Inferior parietal cortex (tissue), 1 donor: ENCODE measurements around the gene PRF1.
A peak's percentile ranks its signal among the peaks of the same experiment; 100 is the strongest.
"Not testable (repeated sequence)": the region's sequence is repeated elsewhere in the genome, so short reads cannot be mapped to it uniquely, and the experiment has no call there.

Experiments used
- DNase-seq: peaks from one replicate; pipeline ENCODE4 v3.0.0-alpha.2; 2016; ENCODE audit errors: extremely low spot score

The PRF1 gene

DNA sequence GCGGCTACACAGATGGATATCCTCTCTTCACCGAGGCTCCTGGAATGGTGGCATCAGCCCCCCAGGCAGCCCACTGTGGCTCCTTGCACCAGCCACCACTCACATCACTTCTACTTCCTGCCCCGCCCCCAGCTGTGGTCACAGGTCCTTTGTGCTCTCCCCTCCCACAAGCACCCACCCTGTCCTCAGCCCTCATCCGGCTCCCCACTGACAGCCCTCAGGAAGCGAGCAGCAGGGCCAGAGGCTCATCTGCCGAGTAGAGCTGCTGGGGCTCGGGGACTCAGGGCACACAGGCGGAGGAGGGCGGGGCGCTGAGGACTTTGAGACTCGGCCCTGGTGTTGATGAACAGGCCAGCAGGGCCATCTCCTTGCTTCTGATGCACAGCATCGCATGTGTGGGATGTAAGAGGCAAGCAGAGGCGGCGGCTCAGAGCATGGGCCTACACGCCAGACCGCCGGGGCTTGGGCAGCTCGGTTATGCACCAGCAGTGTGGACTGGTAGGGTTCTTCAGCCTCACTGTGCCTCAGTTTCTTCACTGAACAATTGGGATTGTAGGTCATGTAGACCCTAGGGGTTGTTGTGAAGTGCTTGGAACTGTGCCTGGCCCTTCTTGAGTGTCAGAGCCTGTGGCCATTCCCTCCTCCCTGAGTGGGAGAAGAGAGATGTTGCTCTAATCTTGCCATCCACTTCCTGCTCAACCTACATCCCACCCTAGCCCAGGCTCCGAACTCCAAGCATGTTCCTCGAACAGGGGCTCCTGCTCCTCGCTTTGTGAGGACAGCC lies at the start of gene PRF1:
PRF1 (minus strand) TSS at position 77 of the 784 bp plus-strand sequence. CDS start 1,839 bp downstream, outside the sequence.
- DNase-seq = no peak

DNA sequence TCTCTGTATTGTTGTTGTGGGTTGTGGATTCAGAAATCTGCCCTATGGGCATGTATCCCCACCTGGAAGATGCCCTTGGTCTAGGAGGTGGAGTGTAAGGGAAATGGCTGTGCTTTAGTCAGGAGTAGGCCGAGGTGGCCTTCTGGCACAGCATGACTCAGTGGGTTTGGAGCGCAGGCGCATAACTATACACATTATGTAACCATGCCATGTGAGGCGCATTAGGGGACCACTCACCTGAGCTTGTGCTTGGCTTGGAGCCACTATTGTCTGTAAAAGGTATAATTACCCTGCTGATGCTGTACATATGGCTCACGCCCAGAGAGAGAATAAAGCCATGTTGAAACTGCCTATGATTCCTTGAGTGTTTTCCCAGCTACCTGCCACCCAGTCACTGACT lies 49.1 kb upstream of the PRF1 start:
- no peak for DNase-seq

DNA sequence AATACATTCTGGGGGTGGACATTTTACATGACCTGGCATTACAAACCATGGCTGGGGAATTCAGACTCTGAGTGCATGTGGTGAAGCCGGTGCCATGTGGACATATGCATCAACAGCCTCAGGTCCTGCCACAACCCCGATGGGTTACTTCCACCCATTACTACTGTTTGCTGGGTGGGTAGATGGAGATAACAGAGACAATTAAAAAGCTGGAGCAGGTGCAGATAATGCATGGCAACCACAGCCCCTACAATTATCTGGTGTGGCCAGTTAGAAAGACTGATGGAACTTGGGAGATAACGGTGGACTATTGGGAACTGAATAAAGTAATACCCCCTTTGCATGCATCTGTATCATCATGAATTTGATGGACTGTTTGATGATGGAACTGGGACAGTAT lies 48.2 kb upstream of the PRF1 start:
- DNase-seq = no peak

DNA sequence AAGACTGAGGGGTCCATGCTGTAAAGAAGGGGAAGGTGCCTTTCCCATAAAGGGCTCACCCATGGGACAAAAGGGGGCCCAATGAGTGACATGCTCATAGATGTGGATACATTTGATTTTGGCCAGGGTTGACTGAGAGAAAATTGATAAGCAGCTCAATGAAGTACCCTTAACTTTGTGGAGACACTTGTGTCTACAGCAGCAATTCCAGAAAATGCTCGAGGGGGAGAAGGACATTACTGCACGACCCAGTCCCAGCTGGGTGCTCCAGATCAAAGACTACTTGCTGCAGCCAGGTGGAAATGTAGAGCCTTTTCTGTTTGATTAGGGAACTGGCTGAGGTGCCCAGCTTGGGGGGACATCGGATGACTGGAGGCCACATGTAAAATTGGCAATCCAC lies 47.6 kb upstream of the PRF1 start:
- no peak for DNase-seq

DNA sequence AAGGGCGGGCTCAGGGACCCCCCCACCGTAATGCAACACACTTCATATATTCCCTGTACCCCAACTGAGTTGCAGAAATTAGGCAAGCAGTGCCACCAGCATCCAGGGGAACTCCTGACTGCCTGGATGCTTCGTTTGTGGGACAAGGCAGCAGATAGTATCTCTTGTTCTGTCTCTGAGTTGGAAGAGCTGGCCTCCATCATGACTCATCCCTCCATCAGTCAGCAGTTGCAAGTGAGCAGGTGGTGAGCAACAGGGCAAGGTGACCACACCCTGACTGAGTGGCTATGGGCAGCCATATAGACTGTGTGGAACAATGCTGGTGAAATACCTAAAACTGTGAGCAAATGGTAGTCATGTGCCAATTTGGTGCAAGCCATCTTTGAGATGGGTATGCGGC lies 47.0 kb upstream of the PRF1 start:
- no peak for DNase-seq

DNA sequence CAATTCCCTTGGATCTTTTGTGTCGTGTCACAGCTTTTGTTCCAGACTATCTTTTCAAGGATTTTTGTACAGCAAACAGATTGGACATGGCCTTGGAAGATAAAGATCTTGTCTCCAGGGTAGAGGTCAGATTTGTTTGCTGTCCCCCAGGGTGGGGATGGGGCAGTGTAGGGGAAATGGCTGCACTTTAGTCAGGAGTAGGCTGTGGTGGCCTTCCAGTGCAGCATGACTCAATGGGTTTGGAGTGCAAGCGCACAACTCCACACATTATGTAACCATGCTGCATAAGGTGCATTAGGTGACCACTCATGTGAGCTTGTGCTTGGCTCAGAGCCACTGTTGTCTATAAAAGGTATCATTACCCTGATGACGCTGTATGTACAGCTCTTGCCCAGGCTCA lies 45.9 kb upstream of the PRF1 start:
- no peak for DNase-seq

DNA sequence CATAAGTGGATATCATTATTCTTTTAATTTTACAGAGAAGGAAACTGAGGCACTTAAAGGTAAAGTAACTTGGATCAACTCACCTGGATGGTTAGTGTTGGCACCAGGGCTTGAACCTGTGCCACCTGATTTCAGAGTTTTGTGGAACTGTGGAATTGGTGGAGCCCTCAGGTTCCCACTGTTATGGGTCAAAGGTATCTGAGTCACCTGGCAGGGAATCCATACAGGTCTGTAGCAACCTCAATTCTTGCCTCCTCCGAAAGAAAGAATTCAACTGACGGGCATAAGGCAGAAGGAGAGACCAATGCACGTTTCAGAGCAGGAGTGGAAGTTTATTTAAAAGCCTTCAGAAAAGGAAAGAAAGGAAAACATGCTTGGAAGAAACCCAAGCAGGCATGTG lies 44.5 kb upstream of the PRF1 start:
- DNase-seq = no peak

DNA sequence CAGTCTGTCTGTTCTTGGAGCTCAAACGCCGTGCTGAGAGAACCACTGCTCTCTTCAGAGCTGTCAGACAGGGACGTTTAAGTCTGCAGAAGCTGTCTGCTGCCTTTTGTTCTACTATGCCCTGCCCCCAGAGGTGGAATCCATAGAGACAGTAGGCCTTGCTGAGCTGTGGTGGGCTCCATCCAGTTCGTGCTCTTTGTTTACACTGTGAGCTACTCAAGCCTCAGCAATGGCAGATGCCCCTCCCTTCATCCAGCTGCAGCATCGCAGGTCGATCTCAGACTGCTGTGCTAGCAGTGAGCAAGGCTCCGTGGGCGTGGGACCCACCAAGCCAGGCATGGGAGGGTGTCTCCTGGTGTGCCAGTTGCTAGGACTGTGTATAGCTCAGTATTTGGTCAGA lies 42.4 kb upstream of the PRF1 start:
- not testable (repeated sequence) for DNase-seq

DNA sequence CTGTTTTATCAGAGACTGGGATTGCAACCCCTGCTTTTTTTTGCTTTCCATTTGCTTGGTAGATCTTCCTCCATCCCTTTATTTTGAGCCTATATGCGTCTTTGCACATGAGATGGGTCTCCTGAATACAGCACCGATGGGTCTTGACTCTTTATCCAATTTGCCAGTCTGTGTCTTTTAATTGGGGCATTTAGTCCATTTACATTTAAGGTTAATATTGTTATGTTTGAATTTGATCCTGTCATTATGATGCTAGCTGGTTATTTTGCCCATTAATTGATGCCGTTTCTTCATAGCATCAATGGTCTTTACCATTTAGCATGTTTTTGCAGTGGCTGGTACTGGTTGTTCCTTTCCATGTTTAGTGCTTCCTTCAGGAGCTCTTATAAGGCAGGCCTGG lies 40.7 kb upstream of the PRF1 start:
- not testable (repeated sequence) for DNase-seq

DNA sequence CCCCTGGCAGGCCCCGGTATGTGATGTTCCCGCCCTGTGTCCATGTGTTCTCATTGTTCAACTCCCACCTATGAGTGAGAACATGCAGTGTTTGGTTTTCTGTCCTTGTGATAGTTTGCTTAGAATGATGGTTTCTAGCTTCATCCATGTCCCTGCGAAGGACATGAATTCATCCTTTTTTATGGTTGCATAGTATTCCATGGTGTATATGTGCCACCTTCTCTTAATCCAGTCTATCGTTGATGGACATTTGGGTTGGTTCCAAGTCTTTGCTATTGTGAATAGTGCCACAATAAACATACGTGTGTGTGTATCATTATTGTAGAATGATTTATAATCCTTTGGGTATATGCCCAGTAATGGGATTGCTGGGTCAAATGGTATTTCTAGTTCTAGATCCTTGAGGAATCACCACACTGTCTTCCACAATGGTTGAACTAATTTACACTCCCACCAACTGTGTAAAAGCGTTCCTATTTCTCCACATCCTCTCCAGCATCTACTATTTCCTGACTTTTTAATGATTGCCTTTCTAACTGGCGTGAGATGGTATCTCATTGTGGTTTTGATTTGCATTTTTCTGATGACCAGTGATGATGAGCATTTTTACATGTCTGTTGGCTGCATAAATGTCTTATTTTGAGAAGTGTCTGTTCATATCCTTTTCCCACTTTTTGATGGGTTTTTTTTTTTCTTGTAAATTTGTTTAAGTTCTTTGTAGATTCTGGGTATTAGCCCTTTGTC lies 37.3 kb upstream of the PRF1 start:
- DNase-seq = not testable (repeated sequence)

DNA sequence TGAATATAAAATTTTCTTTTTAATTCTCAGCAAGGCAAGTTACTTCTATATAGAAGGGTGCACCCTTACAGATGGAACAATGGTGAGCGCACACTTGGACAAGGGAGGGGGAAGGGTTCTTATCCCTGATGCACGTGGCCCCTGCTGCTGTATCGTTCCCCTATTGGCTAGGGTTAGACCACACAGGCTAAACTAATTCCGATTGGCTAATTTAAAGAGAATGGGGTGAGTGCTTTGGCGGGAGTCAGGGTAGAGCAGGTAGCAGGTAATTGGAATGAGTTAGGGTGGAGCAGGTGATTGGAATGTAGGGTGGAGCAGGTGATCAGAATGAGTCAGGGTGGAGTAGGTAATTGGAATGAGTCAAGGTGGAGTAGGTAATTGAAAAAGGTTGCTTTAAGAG lies 32.0 kb upstream of the PRF1 start:
- not testable (repeated sequence) for DNase-seq

DNA sequence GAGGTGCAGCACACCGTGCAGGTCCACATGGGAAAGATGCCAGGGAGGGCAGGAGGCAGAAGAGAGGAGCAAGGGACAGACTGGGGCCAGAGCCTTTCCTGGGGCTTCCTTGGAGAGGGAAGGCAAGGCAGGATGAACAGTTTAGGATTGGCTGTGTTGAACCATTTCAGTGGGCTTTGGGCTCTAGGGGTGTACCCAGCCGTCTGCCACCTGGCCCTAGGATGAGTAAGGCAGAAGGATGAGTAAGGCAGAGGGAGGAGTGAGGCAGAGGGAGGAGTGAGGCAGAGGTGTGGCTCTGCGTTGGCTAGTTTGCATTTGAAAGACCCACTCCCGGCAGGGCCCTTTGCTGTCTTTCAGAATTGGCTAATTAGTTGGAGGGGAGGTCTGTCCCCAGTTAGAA lies 31.5 kb upstream of the PRF1 start:
- no peak for DNase-seq

DNA sequence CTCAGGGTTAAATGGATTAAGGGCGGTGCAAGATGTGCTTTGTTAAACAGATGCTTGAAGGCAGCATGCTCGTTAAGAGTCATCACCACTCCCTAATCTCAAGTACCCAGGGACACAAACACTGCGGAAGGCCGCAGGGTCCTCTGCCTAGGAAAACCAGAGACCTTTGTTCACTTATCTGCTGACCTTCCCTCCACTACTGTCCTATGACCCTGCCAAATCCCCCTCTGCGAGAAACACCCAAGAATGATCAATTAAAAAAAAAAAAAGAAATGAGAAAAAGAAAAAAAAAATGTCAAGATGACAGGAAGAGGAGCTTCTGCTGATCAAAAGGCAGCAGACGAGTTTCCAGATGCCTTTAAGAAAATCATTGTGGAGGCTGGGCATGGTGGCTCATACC lies 29.2 kb upstream of the PRF1 start:
- DNase-seq = not testable (repeated sequence)

DNA sequence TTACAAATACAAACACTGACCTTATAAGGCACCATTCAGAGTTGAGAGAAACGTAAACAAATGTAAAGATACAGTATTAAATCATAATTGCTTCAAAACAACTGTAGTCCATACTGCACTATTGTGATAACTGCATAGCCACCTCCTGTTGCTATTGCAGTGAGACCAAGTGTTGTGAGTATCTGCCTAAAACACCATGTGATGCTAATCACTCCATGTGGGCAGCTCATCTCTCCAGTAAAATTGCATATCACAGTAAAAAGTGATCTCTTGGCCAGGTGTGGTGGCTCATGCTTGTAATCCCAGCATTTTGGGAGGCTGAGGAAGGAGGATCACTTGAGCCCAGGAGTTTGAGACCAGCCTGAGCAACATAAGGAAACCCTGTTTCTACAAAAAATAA lies 26.8 kb upstream of the PRF1 start:
- no peak for DNase-seq

DNA sequence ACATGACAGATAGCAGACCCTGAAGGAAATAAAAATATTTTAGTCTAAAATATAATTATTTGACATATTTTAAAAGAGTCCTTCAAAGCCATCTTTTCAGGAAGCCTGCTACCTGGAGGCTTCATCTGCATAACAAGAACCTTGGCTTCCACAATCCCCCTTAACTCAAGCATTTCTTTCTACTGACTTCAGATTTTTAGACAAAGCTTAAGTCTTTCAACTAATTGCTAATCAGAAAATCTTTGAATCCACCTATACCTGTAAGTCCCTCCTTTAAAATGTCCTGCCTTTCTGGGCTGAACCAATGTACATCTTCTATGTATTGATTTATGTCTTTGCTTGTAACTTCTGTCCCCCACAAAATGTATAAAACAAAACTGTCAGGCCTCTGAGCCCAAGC lies 23.5 kb upstream of the PRF1 start:
- DNase-seq = no peak

DNA sequence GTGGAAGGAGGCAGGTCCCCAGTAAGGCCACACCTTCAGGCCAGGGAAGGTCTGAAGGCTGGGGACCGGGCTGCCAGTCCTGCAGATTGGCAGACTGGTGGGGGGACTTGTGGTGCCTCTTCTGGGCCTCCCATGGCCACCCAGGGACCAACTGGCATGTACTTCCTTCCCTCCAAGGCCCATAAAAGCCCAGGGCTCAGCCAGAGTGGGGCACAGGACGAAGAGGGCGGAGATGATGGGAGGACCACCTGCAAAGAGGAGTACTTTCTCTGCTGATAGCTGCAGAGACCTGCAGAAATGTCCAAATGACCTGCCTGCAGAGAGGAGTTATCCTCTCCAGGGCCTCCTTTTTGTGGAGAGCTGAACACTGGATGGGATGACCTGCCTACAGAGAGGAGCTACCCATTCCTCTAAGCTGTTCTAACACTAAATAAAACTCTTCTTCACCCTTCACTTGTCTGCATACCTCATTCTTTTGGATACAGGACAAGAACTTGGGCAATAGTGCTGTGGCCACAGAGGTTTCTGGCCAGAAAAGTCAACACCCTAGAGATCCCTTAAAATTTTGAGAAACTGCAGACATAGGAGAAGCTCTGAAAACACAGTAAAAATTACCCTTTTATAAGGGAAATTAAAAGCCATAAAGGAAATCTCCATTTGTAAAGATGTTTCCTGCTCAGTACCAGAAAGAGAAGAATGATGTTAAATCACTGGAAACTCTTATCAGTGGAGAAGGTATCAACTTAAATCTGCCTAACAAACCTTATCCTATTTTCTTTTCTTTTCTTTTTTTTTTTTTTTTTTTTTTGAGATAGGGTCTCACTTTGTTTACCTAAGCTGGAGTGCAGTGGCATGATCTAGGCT lies 20.7 kb upstream of the PRF1 start:
- DNase-seq = no peak

DNA sequence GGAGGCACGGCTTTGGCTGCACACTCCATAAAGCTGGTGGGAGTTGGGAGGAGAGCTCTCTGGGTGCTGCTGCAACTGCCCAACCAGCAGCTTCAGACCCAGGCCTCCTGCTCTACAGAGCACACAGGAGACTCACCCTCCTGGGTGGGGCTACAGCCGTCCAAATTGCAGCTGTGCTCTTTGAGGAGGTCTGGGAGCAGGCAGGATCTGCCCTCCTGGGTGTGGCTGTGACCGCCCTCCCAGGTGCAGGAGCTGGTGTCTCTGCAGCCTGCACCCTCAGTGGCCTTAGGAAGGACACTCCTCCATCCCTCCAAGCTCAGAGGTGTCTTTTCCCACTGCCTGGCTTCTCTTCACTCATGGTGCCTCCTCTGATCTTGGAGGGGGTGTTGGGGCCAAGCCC lies 20.0 kb upstream of the PRF1 start:
- DNase-seq = no peak

DNA sequence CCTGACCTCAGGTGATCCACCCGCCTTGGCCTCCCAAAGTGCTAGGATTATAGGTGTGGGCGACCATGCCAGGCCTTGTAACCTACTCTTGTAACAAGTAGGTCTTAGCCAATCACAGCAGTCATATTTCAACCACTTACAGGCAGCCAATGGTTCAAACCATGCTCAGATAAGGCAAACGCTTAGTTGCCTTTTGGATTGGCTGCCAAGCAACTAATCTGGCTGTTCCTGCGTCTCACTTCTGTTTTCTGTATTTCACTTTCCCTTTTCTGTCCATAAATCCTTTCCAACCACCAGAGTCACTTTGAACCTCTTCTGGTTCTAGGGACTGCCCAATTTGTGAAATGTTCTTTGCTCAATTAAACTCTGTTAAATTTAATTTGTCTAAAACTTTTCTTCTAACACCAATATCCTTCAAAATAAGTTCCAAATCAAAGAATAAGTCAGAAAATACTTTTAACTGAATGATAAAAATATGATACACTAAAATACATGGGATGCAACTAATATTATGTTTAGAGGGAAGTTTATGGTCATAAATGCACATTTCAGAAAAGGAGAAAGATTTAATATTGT lies 19.1 kb upstream of the PRF1 start:
- no peak for DNase-seq

DNA sequence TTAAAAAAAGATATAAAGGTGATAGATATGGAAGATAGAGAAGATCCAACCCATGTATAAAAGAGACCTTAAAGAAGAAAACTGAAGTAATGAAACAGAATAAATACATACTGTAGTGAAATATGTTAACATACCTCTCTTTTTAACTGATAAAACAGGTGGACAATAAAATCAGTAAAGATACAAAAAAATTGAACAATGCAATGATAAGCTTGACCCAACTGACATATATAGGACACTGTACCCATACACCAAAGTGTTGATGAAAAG lies 17.4 kb upstream of the PRF1 start:
- no peak for DNase-seq

DNA sequence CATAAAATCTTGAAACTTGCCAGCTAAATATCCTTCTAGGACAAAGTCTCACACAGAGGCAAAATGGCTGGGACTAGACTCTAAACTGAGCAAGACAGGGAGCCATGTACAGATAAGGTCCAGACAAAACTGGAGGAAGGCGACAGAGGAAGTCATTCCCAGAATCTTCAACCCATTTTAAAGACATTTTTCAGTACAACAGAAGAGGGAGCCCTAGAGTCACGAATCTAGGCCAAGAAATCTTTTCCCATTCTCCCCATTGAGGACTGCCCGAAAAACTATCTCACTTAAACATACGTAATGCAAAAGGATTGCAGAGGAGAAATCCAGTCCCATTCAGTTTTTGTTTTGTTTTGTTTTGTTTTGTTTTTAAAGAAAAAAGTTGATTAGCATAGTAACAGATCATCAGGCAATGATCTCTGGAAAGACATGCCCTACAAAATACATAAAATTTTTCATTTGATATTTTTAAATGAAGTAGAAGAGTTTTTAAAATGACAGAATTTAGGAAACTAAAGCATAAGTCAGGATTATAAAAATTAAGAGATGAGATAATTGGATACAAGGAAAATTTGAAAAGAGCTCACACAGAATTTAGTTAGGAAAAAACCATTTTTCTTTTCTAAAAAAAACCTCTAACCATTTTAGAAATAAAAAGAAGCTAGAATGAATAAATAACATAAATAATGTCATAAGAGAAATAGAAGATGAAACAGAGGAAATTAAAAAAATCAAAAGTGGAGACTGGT lies 16.9 kb upstream of the PRF1 start:
- DNase-seq = peak; percentile 40

DNA sequence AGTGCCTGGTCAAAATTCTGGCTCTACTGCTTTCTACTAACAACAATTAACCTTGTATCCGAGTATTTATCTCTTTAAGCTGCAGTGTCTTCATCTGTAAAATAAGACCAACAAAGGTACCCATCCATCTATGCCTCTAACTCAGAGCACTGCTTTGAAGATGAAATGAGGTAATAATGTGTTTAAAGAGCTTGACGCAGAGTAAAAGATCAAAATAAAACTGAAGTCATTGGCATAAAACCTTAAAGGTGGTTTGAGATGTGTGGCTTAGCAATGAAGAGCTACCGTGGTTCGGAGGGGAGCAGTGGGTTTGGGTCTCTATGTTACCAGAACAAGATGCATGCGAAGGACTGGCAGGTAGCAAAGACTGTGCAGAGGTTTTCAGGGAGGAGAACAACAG lies 16.1 kb upstream of the PRF1 start:
- no peak for DNase-seq
